NB4 (cell line): Measurements from ENCODE around the gene GOLGA6L10.

ENCODE experiments used
- CTCF ChIP-seq: IDR thresholded peaks from one replicate; pipeline ENCODE4 v1.5.1; 2012; ENCODE audit warnings: low read depth, low read length
- MAX ChIP-seq: IDR thresholded peaks from 2 replicates; pipeline ENCODE4 v1.6.1; 2011; ENCODE audit warnings: low read depth, low read length
- MYC ChIP-seq: IDR thresholded peaks from 2 replicates; pipeline ENCODE4 v1.6.1; 2011; ENCODE audit warnings: low read depth, low read length
- POLR2A ChIP-seq: IDR thresholded peaks from 2 replicates; pipeline ENCODE4 v1.6.1; 2011; ENCODE audit warnings: mild to moderate bottlenecking; ENCODE audit not compliant: insufficient read length; ENCODE audit errors: extremely low read depth

- TF ChIP-seq CTCF (no peak), POLR2A (no peak), MAX (no peak), MYC (no peak)
These were observed 50.8 kb downstream of the GOLGA6L10 start for GRCh38 chr15:82298520-82298919.
